SK-N-MC (cell line): ENCODE results near the gene TMEM203.

Experiments
- DNase-seq: peaks from one replicate; pipeline ENCODE4 v3.0.0-alpha.2; 2011; ENCODE audit warnings: low read depth, low spot score
- H3K27ac ChIP-seq: fragments of 200-600 bp; sonication (generic); 2 replicates; pipeline ENCODE4 v1.5.1; 2016; ENCODE audit warnings: mixed run types
- H3K36me3 ChIP-seq: fragments of 200-600 bp; sonication (generic); 2 replicates; pipeline ENCODE4 v1.6.1; 2017; ENCODE audit warnings: antibody characterized with exemption, low read length, mixed read lengths; ENCODE audit not compliant: insufficient read depth
- H3K4me3 ChIP-seq: fragments of 200-600 bp; sonication (generic); 2 replicates; pipeline ENCODE4 v1.5.1; 2016
- H3K9ac ChIP-seq: fragments of 200-600 bp; sonication (generic); 2 replicates; pipeline ENCODE4 v1.8.0; 2017; ENCODE audit warnings: mixed run types, mixed read lengths; ENCODE audit not compliant: insufficient read length
- H3K9me3 ChIP-seq: fragments of 200-600 bp; sonication (generic); 2 replicates; pipeline ENCODE4 v1.6.1; 2017; ENCODE audit warnings: low read depth, mild to moderate bottlenecking, antibody characterized with exemption, low read length, moderate library complexity, mixed read lengths
- EZH2 ChIP-seq: fragments of 200-600 bp; sonication (generic); IDR thresholded peaks from one replicate; pipeline ENCODE4 v1.6.1; 2017; ENCODE audit warnings: antibody characterized with exemption
- FOXP2 ChIP-seq: optimal IDR thresholded peaks from 2 replicates; pipeline ENCODE3; 2011; ENCODE audit warnings: mild to moderate bottlenecking, moderate library complexity; ENCODE audit not compliant: insufficient read depth; ENCODE audit errors: extremely low read length, control extremely low read depth
- POLR2AphosphoS5 ChIP-seq: IDR thresholded peaks from 2 replicates; pipeline ENCODE4 v1.6.1; 2012; ENCODE audit warnings: mild to moderate bottlenecking, low read depth, low read length, borderline replicate concordance

Gene TMEM203

DNA sequence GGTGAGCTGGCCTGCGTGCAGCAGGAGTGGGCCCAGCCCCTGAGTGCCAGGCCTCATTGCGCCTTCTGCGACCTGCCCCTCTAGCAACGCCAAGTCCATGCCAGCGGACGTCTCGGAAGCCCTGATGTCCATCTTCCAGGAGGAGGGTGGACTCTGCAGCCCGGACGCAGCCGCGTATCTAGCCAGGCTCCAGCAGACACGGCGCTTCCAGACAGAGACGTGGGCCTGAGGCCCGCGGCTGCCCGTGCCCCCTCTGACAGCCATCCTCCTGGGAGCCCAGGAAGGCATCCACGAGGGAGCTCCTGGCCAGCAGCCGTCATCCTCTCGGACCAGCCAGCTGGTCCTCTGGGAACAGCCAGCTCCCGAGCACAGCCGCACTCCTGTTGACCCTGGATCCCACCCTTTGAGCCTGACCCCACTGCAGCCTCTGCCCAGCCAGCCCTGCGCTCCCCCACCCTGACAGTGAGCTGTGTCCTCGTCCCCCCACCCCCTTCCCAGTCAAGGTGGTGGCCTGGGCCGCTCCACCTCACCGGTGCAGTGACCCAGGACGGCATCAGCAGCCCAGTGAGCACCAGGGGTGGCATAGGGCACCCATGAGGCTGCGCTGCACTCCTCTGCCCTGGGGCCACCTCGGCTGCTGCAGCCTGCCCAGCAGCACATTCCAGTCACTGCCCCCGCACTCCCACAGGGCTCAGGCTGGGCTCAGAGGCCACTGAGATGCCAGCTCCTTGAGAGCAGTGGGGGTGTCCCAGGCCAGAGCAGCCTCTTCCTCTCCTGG lies 10.9 kb upstream of the TMEM203 start:
- Histone ChIP-seq H3K9me3 (no peaks in the 10 kb centered on the region), H3K9ac (no peak overlapping the region), H3K27ac (no peak overlapping the region), H3K4me3 (no peak overlapping the region), H3K36me3 (no peaks in the 10 kb centered on the region)
- DNase-seq, result no peak
- no peak for TF ChIP-seq FOXP2
- TF ChIP-seq POLR2AphosphoS5, result no peak
- no peak for TF ChIP-seq EZH2

- Histone ChIP-seq H3K27ac (no peak overlapping the region), H3K9ac (no peak overlapping the region), H3K4me3 (no peak overlapping the region), H3K36me3 (no peaks in the 10 kb centered on the region), H3K9me3 (no peaks in the 10 kb centered on the region)
- no peak for DNase-seq
- TF ChIP-seq POLR2AphosphoS5, result no peak
- TF ChIP-seq FOXP2, result no peak
- TF ChIP-seq EZH2, result no peak
Observed at GRCh38 chr9:137215196-137215986, 9.9 kb upstream of the TMEM203 start.

GRCh38 chr9:137214620-137215019 lies 9.2 kb upstream of the TMEM203 start:
- Histone ChIP-seq H3K9ac (no peak overlapping the region), H3K27ac (no peak overlapping the region), H3K9me3 (no peaks in the 10 kb centered on the region), H3K4me3 (no peak overlapping the region), H3K36me3 (no peaks in the 10 kb centered on the region)
- no peak for DNase-seq
- TF ChIP-seq EZH2 (no peak), FOXP2 (no peak), POLR2AphosphoS5 (no peak)

GRCh38 chr9:137213160-137214060 lies 8.0 kb upstream of the TMEM203 start:
- Histone ChIP-seq H3K9ac (no peak overlapping the region), H3K27ac (no peak overlapping the region), H3K4me3 (no peak overlapping the region), H3K9me3 (no peaks in the 10 kb centered on the region), H3K36me3 (no peaks in the 10 kb centered on the region)
- no peak for DNase-seq
- TF ChIP-seq POLR2AphosphoS5 (no peak), FOXP2 (no peak), EZH2 (no peak)

- Histone ChIP-seq H3K36me3 (no peaks in the 10 kb centered on the region), H3K4me3 (no peak overlapping the region), H3K27ac (no peak overlapping the region), H3K9me3 (no peaks in the 10 kb centered on the region), H3K9ac (no peak overlapping the region)
- 0 out of 2 replicates have a peak, but pooled peaks have one; percentile 5 for TF ChIP-seq POLR2AphosphoS5
- no peak for TF ChIP-seq FOXP2
- no peak for TF ChIP-seq EZH2
- DNase-seq, result no peak
Observed at GRCh38 chr9:137212520-137212919, 7.1 kb upstream of the TMEM203 start.

- Histone ChIP-seq H3K9ac (no peak overlapping the region), H3K9me3 (no peaks in the 10 kb centered on the region), H3K27ac (no peak overlapping the region), H3K36me3 (no peaks in the 10 kb centered on the region), H3K4me3 (no peak overlapping the region)
- TF ChIP-seq POLR2AphosphoS5 (0 out of 2 replicates have a peak, but pooled peaks have one; percentile 9), FOXP2 (no peak)
- DNase-seq, result no peak
Observed at GRCh38 chr9:137211532-137211931, 6.1 kb upstream of the TMEM203 start.

DNA sequence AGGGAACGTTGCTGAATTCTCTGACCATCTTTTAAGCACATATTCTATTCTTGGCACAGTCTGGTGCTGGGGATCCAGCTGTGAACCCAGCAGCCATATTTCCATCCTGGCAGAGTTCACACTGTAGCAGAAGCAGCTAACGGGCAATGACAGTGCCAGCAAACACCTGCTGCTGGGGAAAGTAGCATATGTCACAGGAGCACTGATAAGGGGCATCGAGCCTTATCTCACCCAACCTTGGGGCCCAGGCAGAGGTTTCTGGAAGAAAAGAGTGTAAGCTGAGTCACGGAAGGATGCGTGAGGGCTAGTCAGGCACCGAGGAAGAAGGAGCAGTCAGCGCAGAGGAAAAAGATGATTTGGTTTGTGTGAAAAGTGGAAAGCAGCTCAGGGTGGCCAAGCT lies 1.2 kb upstream of the TMEM203 start:
- no peaks in the 10 kb centered on the region for H3K36me3 ChIP-seq
- TF ChIP-seq POLR2AphosphoS5 (no peak), FOXP2 (no peak), EZH2 (no peak)
- DNase-seq, result no peak
- H3K4me3 ChIP-seq, result peak overlapping the region; percentile 92
- H3K9me3 ChIP-seq, result no peaks in the 10 kb centered on the region
- H3K9ac ChIP-seq, result peak overlapping the region; percentile 90
- H3K27ac ChIP-seq, result no peak overlapping the region
